HepG2 (cell line): ENCODE data around the gene SYNGR1.
"Not testable (repeated sequence)": the region's sequence is repeated elsewhere in the genome, so short reads cannot be mapped to it uniquely, and the experiment has no call there.

ENCODE experiments used
- CEBPB ChIP-seq: IDR thresholded peaks from 2 replicates; pipeline ENCODE4 v1.6.1; 2011; ENCODE audit warnings: low read depth, low read length, improper control_type of control experiment, borderline replicate concordance
- EP300 ChIP-seq, 3 experiments: sonication (generic) in 1 of 3; formaldehyde crosslinking in 1 of 3; IDR thresholded peaks; 2 replicates each; pipeline versions ENCODE4 v1.5.1 to v1.6.1; 2011 to 2020; ENCODE audit warnings: low read depth in 2 of 3, low read length in 2 of 3, borderline replicate concordance in 1 of 3, improper control_type of control experiment in 1 of 3, mild to moderate bottlenecking in 1 of 3, missing genetic modification reagents in 1 of 3, moderate library complexity in 1 of 3
- JARID2 ChIP-seq: sonication (generic); formaldehyde crosslinking; IDR thresholded peaks from 2 replicates; pipeline ENCODE4 v1.8.1; 2023; ENCODE audit warnings: missing genetic modification reagents, inconsistent platforms; ENCODE audit not compliant: insufficient replicate concordance
- MAFF ChIP-seq: IDR thresholded peaks from 2 replicates; pipeline ENCODE4 v1.6.1; 2011; ENCODE audit warnings: low read depth, low read length, improper control_type of control experiment
- NPAS2 ChIP-seq: sonication (generic); formaldehyde crosslinking; IDR thresholded peaks from 2 replicates; pipeline ENCODE4 v1.8.0; 2022; ENCODE audit warnings: mild to moderate bottlenecking, missing genetic modification reagents, borderline replicate concordance
- NR2F1 ChIP-seq, 2 experiments: fragments of 450-650 bp in 1 of 2; formaldehyde crosslinking in 1 of 2; IDR thresholded peaks; 2 replicates each; pipeline versions ENCODE4 v1.5.0 to v1.6.1; 2016 to 2020; ENCODE audit warnings: mild to moderate bottlenecking in 1 of 2, missing compliant biosample characterization in 1 of 2, missing genetic modification reagents in 1 of 2, moderate library complexity in 1 of 2
- XRCC5 ChIP-seq: fragments of 200-400 bp; formaldehyde crosslinking; optimal IDR thresholded peaks from 2 replicates; pipeline ENCODE3; 2017; ENCODE audit warnings: mild to moderate bottlenecking, low read length
- YY1 ChIP-seq: IDR thresholded peaks from 2 replicates; pipeline ENCODE4 v1.6.1; 2011; ENCODE audit warnings: low read length, low read depth, moderate library complexity, mild to moderate bottlenecking; ENCODE audit not compliant: insufficient read depth, insufficient replicate concordance
- ZIK1 ChIP-seq: sonication (generic); formaldehyde crosslinking; IDR thresholded peaks from 2 replicates; pipeline ENCODE4 v1.5.0; 2020; ENCODE audit warnings: mild to moderate bottlenecking, low read depth, missing genetic modification reagents, borderline replicate concordance
- TF ChIP-seq, protein P1 (sequence below): sonication (generic); formaldehyde crosslinking; IDR thresholded peaks from 2 replicates; pipeline ENCODE4 v1.4.0; 2020; ENCODE audit warnings: missing genetic modification reagents
- TF ChIP-seq, protein P2 (sequence below): sonication (generic); formaldehyde crosslinking; IDR thresholded peaks from 2 replicates; pipeline ENCODE4 v1.5.0; 2020; ENCODE audit warnings: missing genetic modification reagents

DNA sequence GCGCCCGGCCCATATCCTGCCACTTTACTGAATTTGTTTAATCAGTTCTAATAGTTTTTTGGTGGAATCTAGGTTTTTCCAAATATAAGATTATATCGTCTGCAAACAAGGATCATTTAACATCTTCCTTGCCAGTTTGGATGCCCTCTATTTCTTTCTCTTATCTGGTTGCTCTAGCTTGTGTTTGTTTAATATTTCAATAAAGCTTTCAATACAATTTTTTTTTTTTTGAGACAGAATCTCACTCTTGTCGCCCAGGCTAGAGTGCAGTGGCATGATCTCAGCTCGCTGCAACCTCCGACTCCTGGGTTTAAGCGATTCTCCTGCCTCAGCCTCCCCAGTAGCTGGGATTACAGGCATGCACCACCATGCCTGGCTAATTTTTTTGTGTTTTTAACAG lies 63.4 kb downstream of the SYNGR1 start:
- TF ChIP-seq JARID2 (CRISPR knock-in tag); CEBPB; NPAS2 (CRISPR knock-in tag); NR2F1 (CRISPR knock-in tag; IDR thresholded peaks at IDR 0.05); EP300 (IDR thresholded peaks at IDR 0.05; ENCODE audit: low read depth in 2 of 2, low read length in 2 of 2); EP300 (CRISPR knock-in tag; IDR thresholded peaks at IDR 0.05; ENCODE audit: borderline replicate concordance); XRCC5; YY1; MAFF; ZIK1 (CRISPR knock-in tag): not testable (repeated sequence)
- TF ChIP-seq, protein P1, sequence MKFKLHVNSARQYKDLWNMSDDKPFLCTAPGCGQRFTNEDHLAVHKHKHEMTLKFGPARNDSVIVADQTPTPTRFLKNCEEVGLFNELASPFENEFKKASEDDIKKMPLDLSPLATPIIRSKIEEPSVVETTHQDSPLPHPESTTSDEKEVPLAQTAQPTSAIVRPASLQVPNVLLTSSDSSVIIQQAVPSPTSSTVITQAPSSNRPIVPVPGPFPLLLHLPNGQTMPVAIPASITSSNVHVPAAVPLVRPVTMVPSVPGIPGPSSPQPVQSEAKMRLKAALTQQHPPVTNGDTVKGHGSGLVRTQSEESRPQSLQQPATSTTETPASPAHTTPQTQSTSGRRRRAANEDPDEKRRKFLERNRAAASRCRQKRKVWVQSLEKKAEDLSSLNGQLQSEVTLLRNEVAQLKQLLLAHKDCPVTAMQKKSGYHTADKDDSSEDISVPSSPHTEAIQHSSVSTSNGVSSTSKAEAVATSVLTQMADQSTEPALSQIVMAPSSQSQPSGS (CRISPR knock-in tag) = not testable (repeated sequence)
- TF ChIP-seq, protein P2, sequence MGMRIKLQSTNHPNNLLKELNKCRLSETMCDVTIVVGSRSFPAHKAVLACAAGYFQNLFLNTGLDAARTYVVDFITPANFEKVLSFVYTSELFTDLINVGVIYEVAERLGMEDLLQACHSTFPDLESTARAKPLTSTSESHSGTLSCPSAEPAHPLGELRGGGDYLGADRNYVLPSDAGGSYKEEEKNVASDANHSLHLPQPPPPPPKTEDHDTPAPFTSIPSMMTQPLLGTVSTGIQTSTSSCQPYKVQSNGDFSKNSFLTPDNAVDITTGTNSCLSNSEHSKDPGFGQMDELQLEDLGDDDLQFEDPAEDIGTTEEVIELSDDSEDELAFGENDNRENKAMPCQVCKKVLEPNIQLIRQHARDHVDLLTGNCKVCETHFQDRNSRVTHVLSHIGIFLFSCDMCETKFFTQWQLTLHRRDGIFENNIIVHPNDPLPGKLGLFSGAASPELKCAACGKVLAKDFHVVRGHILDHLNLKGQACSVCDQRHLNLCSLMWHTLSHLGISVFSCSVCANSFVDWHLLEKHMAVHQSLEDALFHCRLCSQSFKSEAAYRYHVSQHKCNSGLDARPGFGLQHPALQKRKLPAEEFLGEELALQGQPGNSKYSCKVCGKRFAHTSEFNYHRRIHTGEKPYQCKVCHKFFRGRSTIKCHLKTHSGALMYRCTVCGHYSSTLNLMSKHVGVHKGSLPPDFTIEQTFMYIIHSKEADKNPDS = not testable (repeated sequence)
